LNCAP (cell line): ENCODE data around the gene FHL1.

Experiments used
- CTCF ChIP-seq: fragments of 450-650 bp; IDR thresholded peaks from 2 replicates; pipeline ENCODE4 v1.5.1; 2017; ENCODE audit warnings: mild to moderate bottlenecking

FHL1 gene

GRCh38 chrX:136191171-136191570, 43.8 kb downstream of the FHL1 start:
- no peak for TF ChIP-seq CTCF

- TF ChIP-seq CTCF = no peak
Measured at GRCh38 chrX:136192135-136192534, 44.8 kb downstream of the FHL1 start.

- no peak for TF ChIP-seq CTCF
Measured at GRCh38 chrX:136192839-136193414, 45.6 kb downstream of the FHL1 start.

- no peak for TF ChIP-seq CTCF
Measured at GRCh38 chrX:136193771-136194170, 46.4 kb downstream of the FHL1 start.

GRCh38 chrX:136194536-136194935, 47.2 kb downstream of the FHL1 start:
- no peak for TF ChIP-seq CTCF

GRCh38 chrX:136195247-136195646, 47.9 kb downstream of the FHL1 start:
- no peak for TF ChIP-seq CTCF

GRCh38 chrX:136196691-136197155, 49.4 kb downstream of the FHL1 start:
- no peak for TF ChIP-seq CTCF

- TF ChIP-seq CTCF = no peak
Measured at GRCh38 chrX:136198010-136198409, 50.7 kb downstream of the FHL1 start.
